HG03039 (cell line): Measurements from ENCODE around the gene NAXD.
A peak's percentile ranks its signal among the peaks of the same experiment; 100 is the strongest.

Experiments
- ATAC-seq: cut with Tn5 transposase; IDR thresholded peaks from one replicate; pipeline ENCODE4 v1.9.1; 2021; ENCODE audit warnings: mild to moderate bottlenecking, moderate library complexity; ENCODE audit not compliant: unreplicated experiment

NAXD gene

DNA sequence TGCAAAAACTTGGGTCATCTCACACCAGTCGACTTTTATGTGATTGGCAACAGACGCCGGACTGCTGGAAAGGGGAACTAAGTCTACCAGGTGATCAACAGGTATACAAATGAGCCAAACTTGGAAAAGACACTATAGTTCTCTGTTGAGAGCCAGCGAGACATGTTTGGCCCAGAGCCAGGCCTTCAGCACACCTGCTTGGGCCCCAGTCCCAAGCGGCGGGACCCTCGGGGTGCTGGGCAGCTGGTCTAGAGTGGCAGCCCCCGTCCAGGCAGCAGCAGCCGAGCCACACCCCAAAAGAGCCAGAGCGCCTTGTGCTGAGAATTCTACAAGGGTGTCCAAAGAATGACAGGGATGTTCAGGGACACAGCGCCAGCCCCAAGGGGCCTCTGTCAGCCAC lies 28.0 kb downstream of the NAXD start:
- no peak for ATAC-seq

GRCh38 chr13:110643768-110644421 lies 28.6 kb downstream of the NAXD start:
- ATAC-seq = no peak

DNA sequence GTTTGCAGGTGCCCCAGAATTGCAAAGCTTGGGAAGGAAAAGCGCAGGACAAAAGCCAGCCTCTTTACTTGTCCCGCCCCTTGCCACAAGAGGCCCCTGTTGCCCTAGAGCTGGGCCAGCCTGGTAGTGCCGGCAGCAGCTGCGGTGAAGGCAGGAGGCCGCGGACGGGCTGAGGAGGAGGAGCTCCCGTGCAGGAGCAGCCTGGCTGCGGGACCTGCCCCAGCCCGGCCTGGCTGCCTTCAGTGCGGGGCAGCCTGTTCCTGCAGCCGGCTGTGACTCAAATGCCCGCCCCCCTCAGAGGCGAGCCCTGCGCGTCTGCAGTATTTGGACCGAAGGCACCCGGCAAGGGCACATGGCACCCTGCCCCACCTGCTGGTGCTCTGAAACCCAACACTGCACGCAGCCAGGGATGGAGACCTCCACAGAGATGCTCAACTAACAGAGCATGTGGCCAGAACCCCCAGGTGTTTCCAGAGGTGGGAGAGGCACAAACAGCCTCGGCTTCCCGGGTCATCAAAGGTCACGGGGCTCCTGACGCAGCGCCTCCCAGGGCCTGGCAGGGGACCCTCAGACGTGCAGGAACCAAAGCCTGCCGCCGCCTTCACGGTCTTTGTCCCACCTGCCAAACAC lies 29.7 kb downstream of the NAXD start:
- ATAC-seq = peak; percentile 63

GRCh38 chr13:110645750-110646149 lies 30.4 kb downstream of the NAXD start:
- no peak for ATAC-seq

DNA sequence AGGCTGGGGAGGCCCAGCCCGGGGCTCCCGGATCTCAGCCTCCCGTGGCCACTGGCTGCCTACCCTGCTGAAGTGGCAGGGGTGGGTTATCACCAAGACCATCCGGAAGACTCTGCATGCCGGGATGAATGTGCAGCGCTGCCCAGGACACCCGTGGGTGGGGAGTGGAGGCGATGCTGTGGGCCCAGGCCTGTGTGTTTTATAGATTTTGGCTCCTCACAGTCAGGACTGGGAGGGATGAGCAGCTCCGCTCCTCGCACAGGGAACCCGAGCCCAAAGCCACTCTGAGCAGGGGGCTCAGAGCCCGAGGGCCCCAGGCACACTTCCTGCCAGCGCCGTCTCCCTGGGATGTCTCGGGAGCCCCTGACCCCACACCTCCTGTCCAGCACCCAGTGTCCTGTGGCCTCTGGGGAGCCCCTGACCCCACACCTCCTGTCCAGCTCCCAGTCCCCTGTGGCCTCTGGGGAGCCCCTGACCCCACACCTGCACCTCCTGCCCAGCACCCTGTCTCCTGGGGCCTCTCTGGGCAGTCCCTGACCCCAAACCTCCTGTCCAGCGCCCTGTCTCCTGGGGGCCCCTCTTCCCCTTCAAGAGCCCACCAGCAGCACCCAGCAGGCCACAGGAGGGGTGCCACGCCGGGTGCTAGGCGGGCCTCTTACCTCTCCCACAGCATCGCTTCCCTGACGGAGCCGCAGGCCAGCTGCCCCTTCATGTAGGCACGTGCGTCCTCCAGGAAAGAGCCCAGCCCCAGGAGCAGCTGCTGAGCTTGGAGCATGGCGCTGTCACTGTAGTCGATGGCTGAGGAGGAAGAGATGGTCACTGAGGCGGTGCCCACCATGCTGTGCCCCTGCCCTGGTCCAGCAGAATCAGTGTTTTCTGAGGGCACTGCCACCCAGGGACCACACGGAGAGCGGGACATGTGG lies 31.4 kb downstream of the NAXD start:
- no peak for ATAC-seq

- no peak for ATAC-seq
Observed at GRCh38 chr13:110647365-110647737, 32.0 kb downstream of the NAXD start.

- ATAC-seq = no peak
Observed at GRCh38 chr13:110648146-110648819, 32.9 kb downstream of the NAXD start.

GRCh38 chr13:110648848-110649421 lies 33.6 kb downstream of the NAXD start:
- ATAC-seq = no peak

GRCh38 chr13:110649551-110649950 lies 34.2 kb downstream of the NAXD start:
- ATAC-seq = no peak

- no peak for ATAC-seq
Observed at GRCh38 chr13:110650436-110650835, 35.1 kb downstream of the NAXD start.

DNA sequence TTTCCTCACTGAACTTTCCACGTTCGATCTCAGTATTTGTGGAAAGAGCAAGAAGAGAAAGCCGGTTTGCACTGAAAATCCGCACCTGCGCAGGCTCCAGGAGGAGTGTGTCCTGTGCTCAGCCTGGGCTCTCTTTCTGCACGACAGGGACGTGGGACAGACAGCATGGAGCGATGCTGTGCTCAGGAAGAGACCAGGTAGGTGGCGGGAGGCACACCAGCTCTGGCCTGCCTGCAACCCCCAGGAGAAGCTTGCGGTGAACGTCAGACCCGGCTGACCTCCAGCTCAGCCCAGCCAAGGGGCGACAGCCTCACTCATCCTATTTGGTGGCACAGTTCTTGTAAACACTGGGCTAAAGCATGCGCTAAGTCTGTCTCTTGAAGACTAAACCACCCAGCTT lies 35.9 kb downstream of the NAXD start:
- no peak for ATAC-seq

DNA sequence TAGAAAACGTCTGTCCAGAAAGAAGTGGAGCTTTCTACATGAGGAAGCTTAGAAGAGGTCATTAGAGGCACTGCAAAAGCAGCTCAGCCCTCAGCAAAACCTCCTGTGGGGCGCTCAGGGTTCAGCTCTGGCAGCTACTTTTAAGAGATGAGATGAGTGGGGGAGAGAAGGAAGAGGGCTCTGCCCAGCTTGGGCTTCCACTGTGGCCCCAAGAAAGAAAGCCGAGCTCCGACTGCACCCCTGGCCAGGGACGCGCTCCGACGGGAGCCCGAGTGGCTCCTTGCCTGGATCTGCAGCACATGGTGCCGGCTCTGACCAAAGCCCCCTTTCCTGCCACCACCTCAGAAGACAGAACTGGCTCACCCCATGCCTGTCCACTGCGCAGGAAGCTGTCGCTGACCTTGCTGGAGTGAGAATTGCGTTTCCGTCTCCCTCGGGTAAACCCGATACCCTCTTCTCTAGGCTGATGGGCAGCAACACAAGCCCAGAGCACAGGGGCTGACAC lies 36.4 kb downstream of the NAXD start:
- ATAC-seq = no peak

DNA sequence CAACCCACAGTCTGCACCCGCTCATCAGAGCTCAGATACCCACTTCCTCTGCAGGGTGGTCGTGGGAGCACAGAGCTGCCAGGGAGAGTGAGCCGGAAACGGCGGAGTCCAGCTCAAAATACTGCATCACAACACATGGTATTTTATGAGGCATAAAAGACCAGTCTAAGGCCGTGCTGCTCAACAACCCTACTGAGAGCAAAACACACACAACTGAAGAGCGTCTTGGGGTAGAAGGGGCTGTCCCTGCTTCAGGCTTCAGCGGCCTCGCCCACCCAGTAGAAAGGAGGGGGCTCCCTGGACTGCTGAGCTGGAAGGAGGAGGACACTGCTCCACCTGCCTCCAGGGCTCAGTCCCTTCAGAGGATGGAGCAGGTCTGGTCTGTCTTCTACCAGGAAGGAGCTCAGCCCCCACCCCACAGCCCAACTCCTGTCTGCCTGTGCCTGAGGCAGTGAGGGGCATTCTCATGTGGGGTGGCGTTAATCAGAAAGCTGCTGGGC lies 36.9 kb downstream of the NAXD start:
- ATAC-seq = no peak

GRCh38 chr13:110652764-110653163 lies 37.4 kb downstream of the NAXD start:
- no peak for ATAC-seq

DNA sequence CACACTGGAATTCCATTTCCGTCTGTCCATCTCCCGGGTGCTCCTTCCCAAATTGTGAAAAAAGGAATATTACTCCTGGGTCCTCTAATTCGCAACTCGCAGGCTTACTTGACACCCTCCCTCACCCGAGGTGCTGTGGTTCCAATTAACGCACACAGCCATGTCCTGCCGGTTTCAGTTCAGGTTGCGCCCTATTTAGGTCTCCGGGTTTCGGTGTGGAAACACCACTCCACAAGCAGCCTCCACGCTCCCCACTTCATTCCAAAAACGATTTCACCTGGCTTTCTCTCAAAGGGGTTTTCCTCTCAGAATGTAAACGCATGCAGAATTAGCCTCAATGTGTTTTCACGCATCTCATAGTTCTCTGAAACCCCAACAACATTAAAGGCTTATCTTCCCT lies 37.9 kb downstream of the NAXD start:
- ATAC-seq = no peak

DNA sequence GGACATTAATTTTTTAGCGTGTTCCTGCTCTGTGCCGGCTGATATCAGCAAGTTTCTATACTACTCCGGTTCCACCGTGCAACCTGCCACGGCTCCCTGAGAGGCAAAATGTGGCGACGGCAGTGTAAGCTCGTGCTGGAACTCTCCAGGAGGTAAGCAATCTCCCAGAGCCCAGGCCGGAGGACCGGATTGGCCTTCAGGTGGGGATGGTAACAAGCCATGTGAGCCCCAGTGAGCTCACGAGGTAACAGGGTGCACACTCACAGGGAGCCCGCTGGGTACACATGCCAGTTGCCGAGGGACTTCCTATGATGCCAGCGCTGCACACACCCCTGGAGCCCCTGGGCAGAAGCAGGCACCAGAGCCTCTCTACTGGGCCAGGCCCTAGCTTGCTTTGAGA lies 38.5 kb downstream of the NAXD start:
- no peak for ATAC-seq

DNA sequence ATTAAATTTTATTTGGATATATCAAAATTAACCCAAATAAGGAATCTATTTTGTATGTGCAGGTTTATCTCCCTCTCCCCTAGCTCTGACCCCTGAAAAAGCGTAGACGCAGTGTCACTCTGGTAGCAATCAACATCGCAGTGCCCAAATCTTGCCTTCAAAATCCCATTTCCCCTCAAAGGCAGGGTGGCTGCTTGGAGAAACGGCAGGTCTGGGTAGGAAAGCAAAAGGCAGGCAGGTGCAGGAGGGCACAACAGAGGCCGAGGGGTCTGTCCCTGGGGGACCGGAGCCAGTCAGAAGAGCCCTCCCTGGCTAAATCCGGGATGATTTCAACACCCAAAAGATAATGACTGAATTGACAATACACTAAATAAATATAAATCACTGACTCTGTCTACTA lies 41.9 kb downstream of the NAXD start:
- no peak for ATAC-seq

DNA sequence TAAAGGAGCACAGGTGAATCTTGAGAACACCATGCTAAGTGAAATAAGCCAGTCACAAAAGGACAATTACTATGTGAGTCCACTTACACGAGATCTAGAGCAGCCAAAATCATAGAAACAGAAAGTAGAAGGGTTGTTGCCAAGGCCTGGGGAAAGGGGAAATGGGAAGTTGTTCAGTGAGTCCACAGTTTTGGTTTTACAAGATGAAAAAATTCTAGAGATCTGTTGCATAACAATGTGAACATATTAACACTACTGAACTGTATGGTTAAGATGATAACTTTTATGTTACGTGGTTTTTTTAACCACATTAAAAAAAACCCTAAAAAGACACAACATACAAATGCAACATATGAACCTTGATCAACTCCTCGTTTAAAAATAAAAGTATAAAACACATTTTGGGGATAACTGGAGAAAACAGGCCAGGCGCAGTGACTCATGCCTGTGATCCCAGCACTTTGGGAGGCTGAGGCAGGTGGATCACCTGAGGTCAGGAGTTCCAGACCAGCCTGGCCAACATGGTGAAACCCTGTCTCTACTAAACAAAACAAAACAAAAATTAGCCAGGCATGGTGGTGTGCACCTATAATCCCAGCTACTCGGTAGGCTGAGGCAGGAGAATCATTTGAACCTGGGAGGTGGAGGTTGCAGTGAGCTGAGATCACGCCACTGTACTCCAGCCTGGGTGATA lies 43.0 kb downstream of the NAXD start:
- ATAC-seq = peak; percentile 92

- no peak for ATAC-seq
Observed at GRCh38 chr13:110661256-110661655, 45.9 kb downstream of the NAXD start.

DNA sequence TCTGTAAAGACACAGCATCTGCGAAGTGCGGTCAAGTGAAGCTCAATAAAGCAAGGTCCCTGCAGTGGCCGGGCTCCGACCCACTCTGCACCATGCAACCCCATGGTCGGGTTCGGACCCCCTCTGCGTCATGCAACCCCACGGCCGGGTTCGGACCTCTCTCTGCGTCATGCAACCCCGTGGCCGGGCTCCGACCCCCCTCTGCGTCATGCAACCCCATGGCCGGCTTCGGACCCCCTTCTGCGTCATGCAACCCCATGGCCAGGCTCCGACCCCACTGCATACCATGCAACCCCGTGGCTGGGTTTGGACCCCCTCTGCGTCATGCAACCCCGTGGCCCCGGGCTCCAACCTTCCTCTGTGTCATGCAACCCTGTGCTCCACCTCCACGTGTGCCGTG lies 46.7 kb downstream of the NAXD start:
- ATAC-seq = no peak
